22Rv1 (cell line): ENCODE data around the gene NDUFA3.
"Not testable (repeated sequence)": the region's sequence is repeated elsewhere in the genome, so short reads cannot be mapped to it uniquely, and the experiment has no call there.

Experiments
- H3K27ac ChIP-seq: fragments of 450-650 bp; 2 replicates; pipeline ENCODE4 v1.5.1; 2017
- CTCF ChIP-seq: fragments of 450-650 bp; IDR thresholded peaks from 2 replicates; pipeline ENCODE4 v1.5.1; 2017; ENCODE audit warnings: mild to moderate bottlenecking
- ZFX ChIP-seq: fragments of 450-650 bp; IDR thresholded peaks from 2 replicates; pipeline ENCODE4 v1.6.1; 2017; ENCODE audit warnings: antibody characterized with exemption, borderline replicate concordance

NDUFA3 gene

GRCh38 chr19:54081032-54081431 is 21.6 kb upstream of the NDUFA3 start, which contains the start of gene TARM1:
Gene TARM1, minus strand, starts transcription at chr19:54081365. Its CDS starts 25 bp downstream, at chr19:54081340.
- TF ChIP-seq CTCF, result no peak
- no peak for TF ChIP-seq ZFX
- no peak within 1 kb of the TSS for H3K27ac ChIP-seq

DNA sequence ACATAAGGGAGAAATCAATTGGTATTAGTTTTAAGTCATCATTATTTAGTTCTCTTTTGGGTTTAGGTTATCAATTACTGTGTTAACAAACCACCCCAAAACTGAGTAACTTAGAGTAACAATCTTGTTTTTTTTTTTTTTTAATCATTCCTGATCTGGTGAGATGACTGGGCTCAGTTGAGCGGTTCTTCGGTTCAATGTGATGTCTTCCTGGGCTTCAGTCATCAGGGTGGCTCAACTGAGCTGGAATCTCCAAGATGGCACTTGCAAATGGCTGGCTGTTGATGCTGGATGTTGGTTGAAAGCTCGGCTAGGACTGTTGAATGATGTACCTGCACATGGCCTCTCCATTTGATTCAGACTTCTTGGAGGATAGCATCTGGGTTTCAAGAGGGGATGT is 18.2 kb upstream of the NDUFA3 start:
- no peak overlapping the region for H3K27ac ChIP-seq
- TF ChIP-seq CTCF (no peak), ZFX (no peak)

GRCh38 chr19:54094426-54095000 is 8.1 kb upstream of the NDUFA3 start:
- no peak for TF ChIP-seq CTCF
- TF ChIP-seq ZFX, result no peak
- H3K27ac ChIP-seq, result no peak overlapping the region

DNA sequence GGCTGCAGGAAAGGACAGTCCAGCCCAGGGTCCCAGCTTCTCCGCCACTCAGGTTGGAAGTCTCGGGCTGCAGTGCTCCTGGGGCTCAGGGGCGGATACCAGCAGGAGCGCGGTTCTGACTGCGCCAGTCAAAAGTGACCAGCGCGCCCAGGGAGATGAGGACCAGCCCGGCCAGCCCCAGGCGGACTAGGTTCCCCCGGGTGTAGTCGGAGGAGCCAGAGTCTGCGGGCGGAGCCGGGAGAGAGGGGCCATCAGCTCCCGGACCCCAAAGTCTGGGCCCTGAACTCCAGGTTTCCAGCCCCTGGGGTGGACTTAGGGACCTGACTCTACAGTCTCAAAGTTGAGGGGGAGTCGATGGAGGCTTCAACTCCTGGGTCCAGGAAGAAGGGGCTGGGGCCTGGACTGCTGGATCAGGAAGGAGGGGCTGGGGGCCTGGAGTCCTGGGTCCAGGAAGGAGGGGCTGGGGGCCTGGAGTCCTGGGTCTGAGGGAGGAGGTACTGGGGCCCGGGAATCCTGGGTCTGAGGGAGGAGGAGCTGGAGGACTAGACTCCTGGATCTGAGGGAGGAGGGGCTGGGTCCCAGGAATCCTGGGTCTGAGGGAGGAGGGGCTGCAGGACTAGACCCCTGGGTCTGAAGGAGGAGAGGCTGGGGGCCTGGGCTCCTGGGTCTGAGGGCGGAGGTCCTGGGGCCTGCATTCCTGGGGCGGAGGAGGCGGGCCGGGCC is 7.4 kb upstream of the NDUFA3 start:
- H3K27ac ChIP-seq, result no peak overlapping the region
- TF ChIP-seq ZFX (no peak), CTCF (no peak)

DNA sequence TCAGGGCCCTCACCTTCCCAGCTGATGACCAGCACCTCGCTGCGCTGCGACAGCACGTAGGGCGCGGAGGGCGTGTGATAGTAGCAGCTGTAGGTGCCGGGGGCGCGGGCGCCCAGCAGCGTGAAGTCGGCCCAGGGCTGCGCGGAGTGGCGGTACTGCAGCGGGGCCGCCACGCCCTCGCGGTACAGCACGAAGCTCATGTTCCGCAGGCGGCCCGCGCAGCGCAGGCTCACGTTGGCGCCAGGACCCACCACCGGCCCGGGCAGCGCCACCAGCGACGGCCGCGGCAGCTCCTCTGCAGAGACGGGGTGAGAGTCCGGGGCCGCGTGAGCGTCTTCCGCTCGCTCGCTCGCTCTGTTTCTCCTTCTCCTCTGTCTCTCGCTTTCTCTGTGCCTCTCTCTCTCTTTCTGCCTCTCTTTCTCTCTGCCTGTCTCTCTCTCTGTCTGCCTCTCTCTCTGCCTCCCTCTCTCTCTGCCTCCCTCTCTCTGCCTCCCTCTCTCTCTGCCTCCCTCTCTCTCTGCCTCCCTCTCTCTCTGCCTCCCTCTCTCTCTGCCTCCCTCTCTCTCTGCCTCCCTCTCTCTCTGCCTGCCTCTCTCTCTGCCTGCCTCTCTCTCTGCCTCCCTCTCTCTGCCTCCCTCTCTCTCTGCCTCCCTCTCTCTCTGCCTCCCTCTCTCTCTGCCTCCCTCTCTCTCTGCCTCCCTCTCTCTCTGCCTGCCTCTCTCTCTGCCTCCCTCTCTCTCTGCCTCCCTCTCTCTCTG is 6.6 kb upstream of the NDUFA3 start:
- not testable (repeated sequence) for H3K27ac ChIP-seq
- peak; percentile 12; the same call in 1 of the 2 replicates for TF ChIP-seq CTCF

- TF ChIP-seq CTCF (no peak), ZFX (no peak)
- H3K27ac ChIP-seq, result no peak overlapping the region
These were observed 6.0 kb upstream of the NDUFA3 start for GRCh38 chr19:54096617-54097106.
